Caco-2 (cell line): ENCODE results near the gene PPP1R10. TPM values are rescaled to one million over a fixed set of nuclear protein-coding genes. Genes with fewer than 3 reads are reported as not detected.

ENCODE experiments used
- BruUV-seq: library from RNA; stranded (reverse); fragments of 400-500 nt; replicated peaks from 2 replicates; lab custom pipeline; 2021; lab: Mats Ljungman, UMichigan
- CTCF ChIA-PET: fragments of 300-600 bp; sonication (Branson Sonifier 250); formaldehyde crosslinking; loops from one replicate; lab custom pipeline; 2022; ENCODE audit warnings: antibody characterized with exemption; lab: Charles Lee
- POLR2A ChIA-PET: fragments of 300-600 bp; sonication (Branson Sonifier 250); formaldehyde crosslinking; loops from one replicate; lab custom pipeline; 2022; ENCODE audit warnings: antibody characterized with exemption; lab: Charles Lee
- DNase-seq, 2 experiments: peaks; one replicate each; pipeline versions ENCODE4 v3.0.0 to v3.0.0-alpha.2; 2020 to 2022
- H3K27me3 ChIP-seq: replicated peaks from 2 replicates; pipeline ENCODE4 v1.6.0; 2011; ENCODE audit warnings: low read length; ENCODE audit not compliant: control insufficient read depth, insufficient read depth
- H3K36me3 ChIP-seq: 2 replicates; pipeline ENCODE4 v1.5.1; 2011; ENCODE audit warnings: low read length; ENCODE audit not compliant: control insufficient read depth, insufficient read depth
- H3K4me1 ChIP-seq: fragments of 250-450 bp; sonication (Bioruptor Pico); 2 replicates; pipeline ENCODE4 v1.5.1; 2020; ENCODE audit warnings: mild to moderate bottlenecking
- H3K4me3 ChIP-seq: 2 replicates; pipeline ENCODE4 v1.5.1; 2011; ENCODE audit warnings: low read depth, mild to moderate bottlenecking, control low read depth, low read length
- H3K9me3 ChIP-seq: fragments of 250-450 bp; sonication (Bioruptor Pico); 2 replicates; pipeline ENCODE4 v1.5.1; 2020; ENCODE audit warnings: mild to moderate bottlenecking, moderate library complexity
- H3K27ac Mint-ChIP-seq: one replicate; pipeline ENCODE4 v1.8.0; 2022; ENCODE audit warnings: mixed read lengths; ENCODE audit not compliant: unreplicated experiment
- H3K27me3 Mint-ChIP-seq: one replicate; pipeline ENCODE4 v1.8.0; 2022; ENCODE audit warnings: mixed read lengths; ENCODE audit not compliant: insufficient read depth, unreplicated experiment
- H3K36me3 Mint-ChIP-seq: one replicate; pipeline ENCODE4 v1.8.0; 2022; ENCODE audit warnings: mild to moderate bottlenecking, mixed read lengths; ENCODE audit not compliant: insufficient read depth, unreplicated experiment
- H3K4me1 Mint-ChIP-seq: one replicate; pipeline ENCODE4 v1.8.0; 2022; ENCODE audit warnings: low read depth, mixed read lengths; ENCODE audit not compliant: unreplicated experiment
- H3K4me3 Mint-ChIP-seq: one replicate; pipeline ENCODE4 v1.8.0; 2022; ENCODE audit warnings: mild to moderate bottlenecking, moderate library complexity, mixed read lengths; ENCODE audit not compliant: unreplicated experiment
- H3K9me3 Mint-ChIP-seq: one replicate; pipeline ENCODE4 v1.8.0; 2022; ENCODE audit warnings: mixed read lengths; ENCODE audit not compliant: unreplicated experiment
- intact Hi-C: fragments of 100-400 bp; cut with micrococcal nuclease; formaldehyde crosslinking; loops from one replicate; pipeline ENCODE4 v1.10.0; 2022; ENCODE audit not compliant: unreplicated experiment
- total RNA-seq: library from RNA; stranded (reverse); gene quantifications from 2 replicates; pipeline ENCODE4 v1.2.3, GENCODE V29; 2022
- TF ChIP-seq, protein P1 (sequence below), 2 experiments: fragments of 200-600 bp in 1 of 2; IDR thresholded peaks; 1 replicate in 1 of 2; 2 replicates in 1 of 2; pipeline versions ENCODE4 v1.5.1 to v1.8.0; 2011 to 2022; ENCODE audit warnings: antibody characterized with exemption in 1 of 2, control low read depth in 1 of 2, inconsistent platforms in 1 of 2, low read depth in 1 of 2, low read length in 1 of 2, mild to moderate bottlenecking in 1 of 2, moderate library complexity in 1 of 2; ENCODE audit not compliant: insufficient read depth in 1 of 2, severe bottlenecking in 1 of 2, unreplicated experiment in 1 of 2

PPP1R10 gene
- total RNA-seq, 1 experiment from 2014 or later, result 91.3 TPM

DNA sequence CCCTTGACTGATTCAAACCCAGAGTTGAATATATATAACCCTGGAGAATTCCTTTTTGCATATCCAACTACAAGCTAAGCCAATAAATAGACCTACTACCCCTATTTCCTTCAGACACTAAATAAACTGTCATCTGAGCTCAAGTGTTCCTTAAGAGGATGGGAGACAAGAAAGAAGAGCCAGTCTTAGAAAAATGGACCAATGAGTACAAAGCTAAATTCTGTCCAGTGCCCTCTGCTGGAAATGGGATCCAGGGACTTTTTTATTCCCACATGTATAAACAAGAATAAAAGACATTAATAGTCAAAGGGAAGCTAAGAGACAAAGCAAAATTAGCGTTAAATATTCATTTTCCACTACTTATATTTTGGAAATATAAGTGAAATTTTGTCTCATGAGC, 4.8 kb downstream of the PPP1R10 start:
- no TSS peak for BruUV-seq
- ChIA-PET POLR2A (interaction anchor here (1.0 to 1.3 kb wide), 3 partner anchors 12 to 105 kb away, joined by 4 read pairs; partner anchors contain the start of gene MDC1), CTCF (interaction anchor here (0.8 kb wide), 1 partner anchor 130 kb away, joined by 3 read pairs; no protein-coding TSS in a partner anchor)
- Mint-ChIP-seq H3K4me3 (no peak overlapping the region), H3K4me1 (peaks cover 20% of the 10 kb centered on the region), H3K36me3 (peaks cover 91% of the 10 kb centered on the region), H3K9me3 (no peaks in the 10 kb centered on the region), H3K27ac (no peak overlapping the region), H3K27me3 (peaks cover 3% of the 10 kb centered on the region)
- peaks cover 5% of the 10 kb centered on the region for H3K36me3 ChIP-seq
- no peaks in the 10 kb centered on the region for H3K4me1 ChIP-seq
- intact Hi-C loops, result no loop called here
- no peak for DNase-seq
- H3K9me3 ChIP-seq, result no peaks in the 10 kb centered on the region
- TF ChIP-seq, protein P1, sequence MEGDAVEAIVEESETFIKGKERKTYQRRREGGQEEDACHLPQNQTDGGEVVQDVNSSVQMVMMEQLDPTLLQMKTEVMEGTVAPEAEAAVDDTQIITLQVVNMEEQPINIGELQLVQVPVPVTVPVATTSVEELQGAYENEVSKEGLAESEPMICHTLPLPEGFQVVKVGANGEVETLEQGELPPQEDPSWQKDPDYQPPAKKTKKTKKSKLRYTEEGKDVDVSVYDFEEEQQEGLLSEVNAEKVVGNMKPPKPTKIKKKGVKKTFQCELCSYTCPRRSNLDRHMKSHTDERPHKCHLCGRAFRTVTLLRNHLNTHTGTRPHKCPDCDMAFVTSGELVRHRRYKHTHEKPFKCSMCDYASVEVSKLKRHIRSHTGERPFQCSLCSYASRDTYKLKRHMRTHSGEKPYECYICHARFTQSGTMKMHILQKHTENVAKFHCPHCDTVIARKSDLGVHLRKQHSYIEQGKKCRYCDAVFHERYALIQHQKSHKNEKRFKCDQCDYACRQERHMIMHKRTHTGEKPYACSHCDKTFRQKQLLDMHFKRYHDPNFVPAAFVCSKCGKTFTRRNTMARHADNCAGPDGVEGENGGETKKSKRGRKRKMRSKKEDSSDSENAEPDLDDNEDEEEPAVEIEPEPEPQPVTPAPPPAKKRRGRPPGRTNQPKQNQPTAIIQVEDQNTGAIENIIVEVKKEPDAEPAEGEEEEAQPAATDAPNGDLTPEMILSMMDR (IDR thresholded peaks at IDR 0.05; ENCODE audit: insufficient read depth in 1 of 2, low read depth in 1 of 2, low read length in 1 of 2, severe bottlenecking in 1 of 2, unreplicated experiment in 1 of 2), result peak in 1 of 2 experiments; percentile 26
- H3K27me3 ChIP-seq, result no peaks in the 10 kb centered on the region
- no peak overlapping the region for H3K4me3 ChIP-seq

DNA sequence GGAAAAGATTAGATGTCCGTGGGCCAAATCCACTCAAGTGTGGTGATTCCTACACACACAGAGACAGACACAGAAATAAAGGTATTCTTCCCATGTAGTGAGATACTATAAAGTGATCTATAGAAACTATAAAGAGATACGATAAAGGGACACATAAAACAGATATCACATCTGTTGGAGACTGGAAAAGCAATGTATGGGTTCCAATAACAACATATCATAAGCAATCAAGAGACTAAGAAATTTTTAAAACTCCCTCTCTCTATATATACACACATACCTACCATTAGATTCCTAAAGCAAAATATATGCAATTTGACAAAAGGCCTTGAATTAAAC, 5.2 kb downstream of the PPP1R10 start:
- no peaks in the 10 kb centered on the region for H3K27me3 Mint-ChIP-seq
- no peaks in the 10 kb centered on the region for H3K27me3 ChIP-seq
- H3K4me3 Mint-ChIP-seq, result peak overlapping the region; percentile 25
- peaks cover 16% of the 10 kb centered on the region for H3K4me1 Mint-ChIP-seq
- H3K36me3 ChIP-seq, result peaks cover 5% of the 10 kb centered on the region
- no peak overlapping the region for H3K27ac Mint-ChIP-seq
- H3K4me1 ChIP-seq, result no peaks in the 10 kb centered on the region
- no peaks in the 10 kb centered on the region for H3K9me3 Mint-ChIP-seq
- no peaks in the 10 kb centered on the region for H3K9me3 ChIP-seq
- CTCF ChIA-PET, result interaction anchor here (0.8 kb wide), 1 partner anchor 130 kb away, joined by 3 read pairs; no protein-coding TSS in a partner anchor
- no TSS peak for BruUV-seq
- POLR2A ChIA-PET, result no interaction called here
- intact Hi-C loops, result no loop called here
- no peak overlapping the region for H3K4me3 ChIP-seq
- no peak for DNase-seq
- TF ChIP-seq, protein P1 (IDR thresholded peaks at IDR 0.05; ENCODE audit: insufficient read depth in 1 of 2, low read depth in 1 of 2, low read length in 1 of 2, severe bottlenecking in 1 of 2, unreplicated experiment in 1 of 2), result no peak
- peaks cover 90% of the 10 kb centered on the region for H3K36me3 Mint-ChIP-seq

DNA sequence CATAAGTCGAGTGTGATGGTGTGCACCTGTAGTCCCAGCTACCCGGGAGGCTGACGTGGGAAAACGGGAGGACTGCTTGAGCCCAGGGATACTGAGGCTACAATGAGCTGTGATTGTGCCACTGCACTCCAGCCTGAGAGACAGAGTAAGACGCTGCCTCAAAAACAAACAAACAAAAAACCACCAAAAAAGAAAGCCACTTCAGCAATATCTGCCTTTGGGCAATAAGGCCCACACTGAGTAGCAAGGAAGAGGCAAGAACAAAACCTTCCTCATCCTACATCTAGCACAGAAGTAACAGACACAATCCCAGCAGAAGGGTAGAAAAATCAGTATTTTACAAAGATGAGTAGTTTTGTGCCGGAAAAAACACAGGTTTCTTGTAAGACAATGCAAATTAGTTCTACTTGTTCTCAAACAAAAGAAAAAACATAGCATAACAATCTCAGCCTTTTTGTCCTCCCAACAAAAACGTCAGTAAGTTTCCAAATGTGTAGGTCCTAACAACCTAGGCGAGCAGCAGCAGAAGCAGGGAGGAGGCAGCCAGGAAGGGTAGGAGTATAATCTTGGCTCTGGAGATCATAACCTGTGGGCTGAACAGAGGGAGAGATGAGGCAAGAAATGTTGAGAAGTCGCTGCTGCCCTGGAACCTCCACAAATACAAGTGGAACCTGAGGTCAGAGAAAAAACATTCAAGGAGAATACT, 5.7 kb downstream of the PPP1R10 start:
- Mint-ChIP-seq H3K4me3 (peak overlapping the region; percentile 25), H3K27ac (no peak overlapping the region), H3K9me3 (no peaks in the 10 kb centered on the region), H3K4me1 (peaks cover 15% of the 10 kb centered on the region), H3K27me3 (no peaks in the 10 kb centered on the region), H3K36me3 (peaks cover 90% of the 10 kb centered on the region)
- POLR2A ChIA-PET, result interaction anchor here (1.0 kb wide), 1 partner anchor 10 kb away, joined by 4 read pairs; no protein-coding TSS in a partner anchor
- TF ChIP-seq, protein P1 (IDR thresholded peaks at IDR 0.05; ENCODE audit: insufficient read depth in 1 of 2, low read depth in 1 of 2, low read length in 1 of 2, severe bottlenecking in 1 of 2, unreplicated experiment in 1 of 2), result no peak
- Histone ChIP-seq H3K4me1 (no peaks in the 10 kb centered on the region), H3K4me3 (no peak overlapping the region), H3K9me3 (no peaks in the 10 kb centered on the region), H3K27me3 (no peaks in the 10 kb centered on the region), H3K36me3 (peaks cover 3% of the 10 kb centered on the region)
- BruUV-seq, result no TSS peak
- CTCF ChIA-PET, result interaction anchor here (0.8 kb wide), 1 partner anchor 129 kb away, joined by 3 read pairs; no protein-coding TSS in a partner anchor
- DNase-seq, result no peak
- intact Hi-C loops, result no loop called here
